M059J (cell line): Measurements from ENCODE around the gene GBGT1. TPM values are rescaled to one million over a fixed set of nuclear protein-coding genes. Genes with fewer than 3 reads are reported as not detected.

Experiments
- DNase-seq: peaks from one replicate; pipeline ENCODE4 v3.0.0-alpha.2; 2012; ENCODE audit warnings: low read depth
- total RNA-seq: library from RNA; depleted of rRNA; stranded (reverse); fragments of >200 nt; shearing (Covaris generic); gene quantifications from 2 replicates; pipeline ENCODE4 v1.2.3, GENCODE V29; 2014

GBGT1 gene
- total RNA-seq, 1 experiment from 2014 or later, result 0.44 TPM

- no peak for DNase-seq
Observed at GRCh38 chr9:133162861-133163503, 732 bp downstream of the GBGT1 start.

GRCh38 chr9:133161547-133161950 lies 2.2 kb downstream of the GBGT1 start:
- DNase-seq, result no peak

- peak; percentile 62 for DNase-seq
Observed at GRCh38 chr9:133160742-133161546, 2.8 kb downstream of the GBGT1 start.

GRCh38 chr9:133158695-133159094 lies 5.0 kb downstream of the GBGT1 start:
- DNase-seq, result no peak

GRCh38 chr9:133155156-133155555 lies 8.6 kb downstream of the GBGT1 start:
- no peak for DNase-seq

- DNase-seq, result no peak
Observed at GRCh38 chr9:133154097-133154989, 9.4 kb downstream of the GBGT1 start.

GRCh38 chr9:133153227-133154096 lies 10.3 kb downstream of the GBGT1 start:
- DNase-seq, result no peak

GRCh38 chr9:133151601-133152525 lies 11.9 kb downstream of the GBGT1 start:
- DNase-seq, result no peak

- no peak for DNase-seq
Observed at GRCh38 chr9:133151041-133151440, 12.7 kb downstream of the GBGT1 start.

- peak; percentile 85 for DNase-seq
Observed at GRCh38 chr9:133149130-133150015, 14.3 kb downstream of the GBGT1 start.

- peak; percentile 32 for DNase-seq
Observed at GRCh38 chr9:133148199-133149129, 15.2 kb downstream of the GBGT1 start.

- peak; percentile 78 for DNase-seq
Observed at GRCh38 chr9:133147412-133148198, 16.1 kb downstream of the GBGT1 start.

- DNase-seq, result no peak
Observed at GRCh38 chr9:133146746-133147411, 16.8 kb downstream of the GBGT1 start.

GRCh38 chr9:133144904-133145851 lies 18.5 kb downstream of the GBGT1 start:
- no peak for DNase-seq

- DNase-seq, result peak; percentile 76
Observed at GRCh38 chr9:133144142-133144903, 19.4 kb downstream of the GBGT1 start.
